Measurements from ENCODE around the gene DAGLA.
A peak's percentile ranks its signal among the peaks of the same experiment; 100 is the strongest.

DAGLA gene

DNA sequence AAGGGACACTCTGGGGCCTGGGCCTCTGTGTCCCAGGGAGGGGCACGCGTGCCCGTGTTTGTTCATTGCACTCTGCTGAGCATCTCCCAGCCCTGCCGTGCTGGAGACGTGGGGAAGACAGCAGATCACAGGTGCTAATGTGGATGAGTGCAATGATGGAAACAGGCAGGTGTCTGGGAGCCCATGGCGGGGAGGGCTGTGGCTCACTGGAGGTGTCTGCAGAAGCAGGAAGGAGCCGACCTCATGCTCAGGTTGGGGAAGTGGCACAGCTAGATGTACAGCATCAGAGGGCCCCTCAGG lies 104.3 kb downstream of the DAGLA start:
- H3K27me3 ChIP-seq (ENCODE audit: control insufficient read depth in 2 of 2, insufficient read depth in 2 of 2, low read length in 2 of 2) = no peaks in the 10 kb centered on the region
- H3K27ac ChIP-seq (ENCODE audit: low read depth in 2 of 2, low read length in 2 of 2) = no peak overlapping the region
- no peaks in the 10 kb centered on the region for H3K9me3 ChIP-seq (ENCODE audit: control insufficient read depth in 2 of 2, low read length in 2 of 2)
- H3K4me1 ChIP-seq (ENCODE audit: control insufficient read depth in 2 of 2, insufficient read depth in 2 of 2, low read length in 2 of 2) = no peaks in the 10 kb centered on the region
- peaks cover 26 to 50% of the 10 kb centered on the region in 2 donors for H3K36me3 ChIP-seq (ENCODE audit: control insufficient read depth in 2 of 2, insufficient read depth in 2 of 2, low read length in 2 of 2)
- no peak overlapping the region for H3K9ac ChIP-seq (ENCODE audit: low read depth in 1 of 2, low read length in 2 of 2)
- H3K4me3 ChIP-seq (ENCODE audit: low read length in 2 of 2) = no peak overlapping the region

DNA sequence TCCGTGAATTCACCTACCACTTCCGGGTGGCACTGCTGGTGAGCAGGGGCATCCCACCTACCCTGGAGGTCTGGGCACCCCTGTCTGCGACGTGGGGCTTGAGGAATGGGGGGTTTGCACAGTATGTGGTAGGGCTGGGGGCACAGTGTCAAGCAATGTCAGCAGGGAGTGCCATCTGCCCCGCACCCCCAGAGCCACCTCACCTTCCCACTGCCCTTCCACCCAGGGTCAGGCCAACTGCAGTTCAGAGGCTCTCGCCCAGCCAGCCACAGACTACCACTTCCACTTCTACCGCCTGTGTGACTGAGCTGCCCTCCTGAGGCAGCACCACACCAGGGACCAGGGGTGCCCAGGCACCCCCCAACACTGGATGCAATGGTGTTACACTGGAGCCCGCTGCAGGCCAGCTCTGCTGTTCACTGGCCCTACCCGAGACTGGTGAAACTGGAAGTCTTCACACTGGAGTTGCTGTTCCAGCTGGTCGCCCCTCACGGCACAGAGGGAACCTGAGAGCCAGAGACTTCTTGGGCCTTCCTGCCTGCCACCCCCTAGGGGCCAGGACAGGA lies 105.7 kb downstream of the DAGLA start:
- Histone ChIP-seq H3K27me3 (ENCODE audit: control insufficient read depth in 2 of 2, insufficient read depth in 2 of 2, low read length in 2 of 2) (no peaks in the 10 kb centered on the region), H3K27ac (ENCODE audit: low read depth in 2 of 2, low read length in 2 of 2) (no peak overlapping the region), H3K4me3 (ENCODE audit: low read length in 2 of 2) (no peak overlapping the region), H3K9me3 (ENCODE audit: control insufficient read depth in 2 of 2, low read length in 2 of 2) (no peaks in the 10 kb centered on the region), H3K9ac (ENCODE audit: low read depth in 1 of 2, low read length in 2 of 2) (no peak overlapping the region), H3K36me3 (ENCODE audit: control insufficient read depth in 2 of 2, insufficient read depth in 2 of 2, low read length in 2 of 2) (peaks cover 35 to 61% of the 10 kb centered on the region in 2 donors), H3K4me1 (ENCODE audit: control insufficient read depth in 2 of 2, insufficient read depth in 2 of 2, low read length in 2 of 2) (no peaks in the 10 kb centered on the region)

- Histone ChIP-seq H3K9ac (ENCODE audit: low read depth in 1 of 2, low read length in 2 of 2) (no peak overlapping the region), H3K36me3 (ENCODE audit: control insufficient read depth in 2 of 2, insufficient read depth in 2 of 2, low read length in 2 of 2) (peaks cover 35 to 61% of the 10 kb centered on the region in 2 donors), H3K27me3 (ENCODE audit: control insufficient read depth in 2 of 2, insufficient read depth in 2 of 2, low read length in 2 of 2) (no peaks in the 10 kb centered on the region), H3K4me1 (ENCODE audit: control insufficient read depth in 2 of 2, insufficient read depth in 2 of 2, low read length in 2 of 2) (peaks cover 7 to 9% of the 10 kb centered on the region in 2 donors), H3K9me3 (ENCODE audit: control insufficient read depth in 2 of 2, low read length in 2 of 2) (no peaks in the 10 kb centered on the region), H3K27ac (ENCODE audit: low read depth in 2 of 2, low read length in 2 of 2) (no peak overlapping the region), H3K4me3 (ENCODE audit: low read length in 2 of 2) (no peak overlapping the region)
Measured at GRCh38 chr11:61787928-61788491, 107.8 kb downstream of the DAGLA start.

- H3K27me3 ChIP-seq (ENCODE audit: control insufficient read depth in 2 of 2, insufficient read depth in 2 of 2, low read length in 2 of 2) = no peaks in the 10 kb centered on the region
- H3K4me3 ChIP-seq (ENCODE audit: low read length in 2 of 2) = peak overlapping the region; percentile 88 to 97
- peaks cover 29 to 42% of the 10 kb centered on the region in 2 donors for H3K36me3 ChIP-seq (ENCODE audit: control insufficient read depth in 2 of 2, insufficient read depth in 2 of 2, low read length in 2 of 2)
- peaks cover 13 to 15% of the 10 kb centered on the region in 2 donors for H3K4me1 ChIP-seq (ENCODE audit: control insufficient read depth in 2 of 2, insufficient read depth in 2 of 2, low read length in 2 of 2)
- H3K9ac ChIP-seq (ENCODE audit: low read depth in 1 of 2, low read length in 2 of 2) = peak overlapping the region; percentile 92 to 94
- H3K27ac ChIP-seq (ENCODE audit: low read depth in 2 of 2, low read length in 2 of 2) = peak overlapping the region; percentile 88 to 96
- no peaks in the 10 kb centered on the region for H3K9me3 ChIP-seq (ENCODE audit: control insufficient read depth in 2 of 2, low read length in 2 of 2)
Measured at GRCh38 chr11:61791737-61792309, 111.6 kb downstream of the DAGLA start.

GRCh38 chr11:61792310-61793082 lies 112.3 kb downstream of the DAGLA start, which contains the start of the genes FEN1 and TMEM258:
FEN1 (plus strand) TSS chr11:61792911; CDS start chr11:61795362, 2,451 bp downstream.
TMEM258 (minus strand) TSS chr11:61792599; CDS start chr11:61792558, 41 bp downstream.
- peak within 1 kb of the TSS; percentile 92 to 94 for H3K9ac ChIP-seq (ENCODE audit: low read depth in 1 of 2, low read length in 2 of 2)
- peaks cover 22 to 35% of the 10 kb centered on the region in 2 donors for H3K36me3 ChIP-seq (ENCODE audit: control insufficient read depth in 2 of 2, insufficient read depth in 2 of 2, low read length in 2 of 2)
- H3K4me3 ChIP-seq (ENCODE audit: low read length in 2 of 2) = peak within 1 kb of the TSS; percentile 88 to 97
- peaks cover 13 to 15% of the 10 kb centered on the region in 2 donors for H3K4me1 ChIP-seq (ENCODE audit: control insufficient read depth in 2 of 2, insufficient read depth in 2 of 2, low read length in 2 of 2)
- no peaks in the 10 kb centered on the region for H3K27me3 ChIP-seq (ENCODE audit: control insufficient read depth in 2 of 2, insufficient read depth in 2 of 2, low read length in 2 of 2)
- H3K9me3 ChIP-seq (ENCODE audit: control insufficient read depth in 2 of 2, low read length in 2 of 2) = no peaks in the 10 kb centered on the region
- peak within 1 kb of the TSS; percentile 88 to 96 for H3K27ac ChIP-seq (ENCODE audit: low read depth in 2 of 2, low read length in 2 of 2)

- Histone ChIP-seq H3K4me3 (ENCODE audit: low read length in 2 of 2) (peak overlapping the region; percentile 88 to 97), H3K4me1 (ENCODE audit: control insufficient read depth in 2 of 2, insufficient read depth in 2 of 2, low read length in 2 of 2) (peaks cover 13 to 15% of the 10 kb centered on the region in 2 donors), H3K36me3 (ENCODE audit: control insufficient read depth in 2 of 2, insufficient read depth in 2 of 2, low read length in 2 of 2) (peaks cover 15 to 29% of the 10 kb centered on the region in 2 donors), H3K27me3 (ENCODE audit: control insufficient read depth in 2 of 2, insufficient read depth in 2 of 2, low read length in 2 of 2) (no peaks in the 10 kb centered on the region), H3K9ac (ENCODE audit: low read depth in 1 of 2, low read length in 2 of 2) (peak overlapping the region; percentile 92 to 94), H3K9me3 (ENCODE audit: control insufficient read depth in 2 of 2, low read length in 2 of 2) (no peaks in the 10 kb centered on the region), H3K27ac (ENCODE audit: low read depth in 2 of 2, low read length in 2 of 2) (peak overlapping the region; percentile 88 to 96)
Measured at GRCh38 chr11:61793083-61793828, 113.1 kb downstream of the DAGLA start.

GRCh38 chr11:61793829-61794204 lies 113.6 kb downstream of the DAGLA start:
- H3K4me3 ChIP-seq (ENCODE audit: low read length in 2 of 2) = peak overlapping the region in 1 of 2 donors; percentile 88
- H3K27me3 ChIP-seq (ENCODE audit: control insufficient read depth in 2 of 2, insufficient read depth in 2 of 2, low read length in 2 of 2) = no peaks in the 10 kb centered on the region
- H3K9me3 ChIP-seq (ENCODE audit: control insufficient read depth in 2 of 2, low read length in 2 of 2) = no peaks in the 10 kb centered on the region
- no peak overlapping the region for H3K27ac ChIP-seq (ENCODE audit: low read depth in 2 of 2, low read length in 2 of 2)
- H3K9ac ChIP-seq (ENCODE audit: low read depth in 1 of 2, low read length in 2 of 2) = no peak overlapping the region
- H3K4me1 ChIP-seq (ENCODE audit: control insufficient read depth in 2 of 2, insufficient read depth in 2 of 2, low read length in 2 of 2) = peaks cover 13 to 15% of the 10 kb centered on the region in 2 donors
- H3K36me3 ChIP-seq (ENCODE audit: control insufficient read depth in 2 of 2, insufficient read depth in 2 of 2, low read length in 2 of 2) = peaks cover 10 to 24% of the 10 kb centered on the region in 2 donors

DNA sequence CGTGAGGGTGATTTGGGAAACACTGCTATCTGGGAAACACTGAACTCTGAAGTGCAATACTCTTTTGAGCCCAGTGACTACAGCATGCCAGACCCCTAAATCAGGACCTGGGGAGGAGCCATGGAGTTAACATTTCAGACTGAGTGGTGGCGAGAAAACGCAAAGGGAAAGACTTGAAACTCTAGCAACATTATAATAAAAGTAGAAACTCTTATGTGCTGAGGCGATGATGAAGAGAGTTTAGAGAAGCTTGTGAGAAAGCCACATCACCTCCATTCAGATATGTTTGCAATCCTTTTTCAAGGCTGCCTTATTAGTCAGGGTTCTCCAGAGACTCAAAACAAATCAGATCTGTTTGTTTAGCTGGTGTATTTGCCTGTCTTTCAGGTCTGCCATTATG lies 114.4 kb downstream of the DAGLA start:
- H3K27me3 ChIP-seq (ENCODE audit: control insufficient read depth in 2 of 2, insufficient read depth in 2 of 2, low read length in 2 of 2) = no peaks in the 10 kb centered on the region
- H3K27ac ChIP-seq (ENCODE audit: low read depth in 2 of 2, low read length in 2 of 2) = no peak overlapping the region
- no peak overlapping the region for H3K4me3 ChIP-seq (ENCODE audit: low read length in 2 of 2)
- H3K4me1 ChIP-seq (ENCODE audit: control insufficient read depth in 2 of 2, insufficient read depth in 2 of 2, low read length in 2 of 2) = peaks cover 13 to 15% of the 10 kb centered on the region in 2 donors
- H3K9ac ChIP-seq (ENCODE audit: low read depth in 1 of 2, low read length in 2 of 2) = no peak overlapping the region
- no peaks in the 10 kb centered on the region for H3K9me3 ChIP-seq (ENCODE audit: control insufficient read depth in 2 of 2, low read length in 2 of 2)
- H3K36me3 ChIP-seq (ENCODE audit: control insufficient read depth in 2 of 2, insufficient read depth in 2 of 2, low read length in 2 of 2) = peaks cover 8 to 16% of the 10 kb centered on the region in 2 donors

DNA sequence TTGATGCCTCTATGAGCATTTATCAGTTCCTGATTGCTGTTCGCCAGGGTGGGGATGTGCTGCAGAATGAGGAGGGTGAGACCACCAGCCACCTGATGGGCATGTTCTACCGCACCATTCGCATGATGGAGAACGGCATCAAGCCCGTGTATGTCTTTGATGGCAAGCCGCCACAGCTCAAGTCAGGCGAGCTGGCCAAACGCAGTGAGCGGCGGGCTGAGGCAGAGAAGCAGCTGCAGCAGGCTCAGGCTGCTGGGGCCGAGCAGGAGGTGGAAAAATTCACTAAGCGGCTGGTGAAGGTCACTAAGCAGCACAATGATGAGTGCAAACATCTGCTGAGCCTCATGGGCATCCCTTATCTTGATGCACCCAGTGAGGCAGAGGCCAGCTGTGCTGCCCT lies 115.3 kb downstream of the DAGLA start:
- no peaks in the 10 kb centered on the region for H3K27me3 ChIP-seq (ENCODE audit: control insufficient read depth in 2 of 2, insufficient read depth in 2 of 2, low read length in 2 of 2)
- no peak overlapping the region for H3K9ac ChIP-seq (ENCODE audit: low read depth in 1 of 2, low read length in 2 of 2)
- H3K4me1 ChIP-seq (ENCODE audit: control insufficient read depth in 2 of 2, insufficient read depth in 2 of 2, low read length in 2 of 2) = peaks cover 13 to 15% of the 10 kb centered on the region in 2 donors
- H3K4me3 ChIP-seq (ENCODE audit: low read length in 2 of 2) = no peak overlapping the region
- no peak overlapping the region for H3K27ac ChIP-seq (ENCODE audit: low read depth in 2 of 2, low read length in 2 of 2)
- peaks cover 0 to 8% of the 10 kb centered on the region in 2 donors for H3K36me3 ChIP-seq (ENCODE audit: control insufficient read depth in 2 of 2, insufficient read depth in 2 of 2, low read length in 2 of 2)
- H3K9me3 ChIP-seq (ENCODE audit: control insufficient read depth in 2 of 2, low read length in 2 of 2) = no peaks in the 10 kb centered on the region
